Germinal center (tissue), 1 donor: ENCODE results near the gene VWCE.

Experiments
- DNase-seq: peaks from one replicate; pipeline ENCODE4 v3.0.0; 2012; ENCODE audit warnings: mixed read lengths, low spot score

The VWCE gene

DNA sequence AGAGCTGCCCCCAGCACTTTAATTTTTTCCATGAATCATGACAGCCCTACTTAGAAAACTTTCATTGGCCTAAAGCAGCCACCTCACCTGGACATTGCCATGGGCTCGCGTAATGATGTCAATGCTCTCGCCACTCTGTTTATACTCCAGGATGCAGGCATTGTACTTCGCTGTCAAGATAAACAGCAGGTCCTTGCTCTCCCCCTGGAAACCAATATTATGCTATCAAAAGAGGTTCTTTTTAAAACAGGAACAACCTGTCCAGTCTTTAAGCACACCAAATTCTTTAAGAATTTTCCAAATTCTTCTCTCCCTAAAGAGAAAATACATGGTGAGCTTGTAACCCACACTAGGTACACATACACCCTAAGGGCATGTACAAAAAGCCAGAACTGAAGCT lies 34.8 kb upstream of the VWCE start:
- no peak for DNase-seq

DNA sequence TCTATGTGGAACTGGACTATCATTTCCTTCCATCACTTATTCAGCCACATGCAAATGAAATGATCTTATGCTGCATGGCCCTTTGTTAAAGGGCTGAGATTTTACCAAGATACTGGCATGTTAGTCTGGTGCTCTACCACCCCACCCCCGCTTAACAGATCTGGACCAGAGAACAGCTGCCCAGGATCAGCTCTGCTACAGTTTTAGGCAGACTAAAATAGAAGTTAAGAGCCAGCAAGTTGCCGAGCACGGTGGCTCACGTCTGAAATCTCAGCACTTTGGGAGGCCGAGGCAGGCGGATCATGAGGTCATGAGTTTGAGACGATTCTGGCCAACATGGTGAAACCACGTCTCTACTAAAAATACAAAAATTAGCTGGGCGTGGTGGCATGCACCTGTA lies 33.2 kb upstream of the VWCE start:
- DNase-seq: no peak

DNA sequence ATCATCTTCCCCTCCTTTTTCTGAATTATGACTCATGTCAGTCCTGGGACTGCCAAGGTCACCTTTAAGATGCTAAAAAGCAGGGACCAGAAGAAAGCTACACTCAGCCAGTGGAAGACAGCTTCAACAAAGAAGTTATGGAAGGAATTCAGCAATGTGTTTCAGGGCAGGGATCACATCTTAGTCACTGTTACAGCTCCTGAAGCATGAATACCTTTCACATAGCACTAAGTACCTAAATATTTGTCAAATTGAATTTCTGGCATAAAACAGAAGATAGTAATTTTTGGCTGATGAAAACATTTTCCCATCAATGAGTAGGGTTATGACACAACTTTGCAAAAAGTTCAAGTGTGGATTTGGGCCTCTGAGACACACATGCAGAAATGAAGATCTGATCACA lies 32.6 kb upstream of the VWCE start:
- DNase-seq: no peak

DNA sequence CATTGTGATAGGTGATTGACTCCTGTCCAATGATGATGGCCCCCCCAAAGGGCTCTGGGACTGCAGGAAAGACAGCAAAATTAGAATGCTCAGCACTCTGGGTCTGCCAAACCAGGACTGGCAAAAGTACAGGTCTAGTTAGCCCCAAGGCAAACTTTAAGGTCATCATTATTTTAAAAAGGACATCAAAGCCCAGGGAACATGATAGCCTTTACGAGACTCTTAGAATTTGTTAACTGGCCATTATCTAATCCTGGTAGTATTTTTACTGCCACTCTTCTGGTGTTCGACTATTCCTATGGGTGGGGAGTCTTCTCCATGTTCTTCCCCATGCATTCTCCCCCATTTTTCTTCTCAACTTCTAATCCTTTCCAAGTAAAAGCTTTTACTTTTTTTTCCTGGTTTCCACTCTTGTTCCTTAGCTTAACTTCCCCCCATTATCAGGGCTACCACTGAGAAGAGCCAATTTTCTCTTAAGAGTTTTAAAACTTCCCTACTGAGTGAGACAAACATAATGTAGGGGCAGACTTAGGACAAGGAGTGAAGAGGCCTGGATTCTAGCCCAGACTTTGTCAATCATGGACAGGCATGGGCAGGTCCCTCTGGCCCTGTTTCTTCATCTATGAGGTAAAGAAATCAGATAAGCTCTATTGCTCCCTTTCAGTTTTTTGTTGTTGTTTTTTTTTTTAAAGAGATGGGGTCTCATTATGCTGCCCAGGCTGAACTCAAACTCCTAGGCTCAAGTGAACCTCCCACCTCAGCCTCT lies 30.7 kb upstream of the VWCE start:
- DNase-seq: no peak

DNA sequence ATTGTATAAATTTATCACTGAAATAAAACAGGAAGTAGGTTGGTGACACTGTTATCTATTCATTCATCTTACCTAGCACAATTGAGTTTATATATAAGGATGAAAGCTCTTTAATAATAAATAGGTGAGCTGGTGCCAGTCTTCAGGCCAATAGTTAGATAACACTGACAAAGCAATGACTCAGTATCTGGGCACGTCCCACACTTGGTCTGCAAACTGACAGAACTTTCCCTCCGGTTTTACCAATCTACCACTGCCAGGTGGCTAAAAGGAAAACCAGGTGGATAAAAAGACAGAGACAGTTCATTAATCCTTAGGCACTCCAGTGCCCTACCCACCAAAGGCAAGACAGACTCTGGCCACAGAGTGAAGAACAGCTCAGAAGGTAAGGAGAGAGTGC lies 20.1 kb upstream of the VWCE start:
- no peak for DNase-seq

DNA sequence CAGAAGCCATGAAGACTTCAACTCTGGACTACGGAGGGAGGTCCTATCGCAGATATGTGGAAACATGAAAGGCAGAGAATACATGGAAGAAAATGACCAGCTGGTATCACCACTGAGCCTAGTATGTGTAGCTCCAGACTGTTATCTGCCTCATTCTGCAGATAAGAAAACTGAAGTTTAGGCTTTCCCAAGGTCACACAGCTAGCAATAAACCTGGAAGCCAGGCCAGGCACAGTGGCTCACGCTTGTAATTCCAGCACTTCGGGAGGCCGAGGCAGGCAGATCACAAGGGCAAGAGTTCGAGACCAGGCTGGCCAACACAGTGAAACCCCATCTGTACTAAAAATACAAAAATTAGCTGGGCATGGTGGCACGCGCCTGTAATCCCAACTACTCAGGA lies 15.6 kb upstream of the VWCE start:
- DNase-seq: no peak

DNA sequence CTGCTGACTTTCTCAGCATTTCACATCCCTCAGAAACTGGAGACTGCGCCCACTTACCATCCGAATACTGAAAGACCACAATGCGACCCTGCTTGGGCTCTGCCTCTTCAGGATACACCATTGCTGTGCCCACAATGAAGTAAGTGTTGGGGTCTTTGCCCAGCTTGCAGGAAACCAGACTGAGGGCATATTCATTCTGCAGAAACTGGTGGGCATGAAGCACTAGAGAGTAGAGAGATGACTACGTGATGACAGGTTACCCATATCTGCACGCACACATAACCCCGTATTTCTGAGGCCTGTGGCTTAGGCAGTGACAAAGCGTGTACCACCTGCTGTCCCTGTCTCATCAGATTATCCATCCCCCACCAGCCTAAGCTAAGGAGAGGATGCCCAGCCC lies 14.6 kb upstream of the VWCE start:
- no peak for DNase-seq

DNA sequence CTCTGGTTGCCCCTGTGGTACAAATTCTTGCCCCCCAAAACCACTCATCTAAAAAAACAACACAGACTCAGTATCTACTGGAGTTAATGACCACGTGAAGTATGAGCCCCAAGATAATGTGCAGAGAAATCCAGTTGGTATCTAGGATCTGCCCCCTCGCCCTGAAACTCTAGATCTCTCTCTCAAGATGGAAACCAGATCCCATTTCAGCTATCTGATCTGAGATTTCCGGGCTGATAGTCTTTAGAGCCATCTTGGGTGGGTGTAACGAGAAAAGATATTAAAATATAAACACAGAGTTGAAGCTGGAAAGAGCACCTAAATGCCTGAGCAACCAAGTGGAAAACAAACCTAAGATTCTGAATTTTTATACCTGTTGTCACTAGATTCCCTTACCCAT lies 14.0 kb upstream of the VWCE start:
- no peak for DNase-seq

DNA sequence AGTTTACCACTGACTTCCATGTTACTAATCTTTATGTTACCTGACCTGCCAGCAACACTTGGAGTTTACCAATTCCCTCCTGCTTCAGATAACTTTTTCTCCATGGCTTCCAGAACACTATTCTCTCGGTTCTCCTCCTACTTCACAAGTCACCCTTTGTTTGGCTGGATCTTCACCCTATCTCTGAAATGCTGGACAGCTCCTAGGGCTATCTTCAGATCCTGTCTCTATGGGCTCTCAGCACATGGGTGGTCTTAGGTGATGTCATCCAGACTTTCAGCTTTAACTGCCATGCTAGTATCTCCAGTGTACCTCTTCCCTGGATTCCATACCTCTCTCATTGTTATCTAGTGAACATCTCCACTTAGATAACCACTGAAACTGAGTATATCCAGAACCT lies 12.2 kb upstream of the VWCE start:
- no peak for DNase-seq

DNA sequence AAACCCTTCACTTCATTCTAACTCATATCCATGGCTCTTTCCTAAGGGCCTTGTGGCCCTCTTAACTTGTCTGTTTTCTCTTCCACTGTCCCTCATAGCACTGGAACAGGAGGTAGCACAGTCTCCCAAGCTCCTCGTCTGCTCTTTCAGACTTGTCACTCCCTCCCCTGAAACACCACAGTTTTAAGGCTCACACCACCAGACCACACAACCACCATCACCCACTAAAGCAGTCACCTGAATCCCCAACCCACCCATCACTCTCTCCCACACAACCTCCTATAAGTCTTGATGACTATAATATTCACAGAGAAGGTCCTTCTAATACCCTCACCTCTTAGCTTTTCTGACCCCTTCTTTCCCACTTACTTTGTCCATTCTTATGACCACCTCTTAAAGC lies 11.1 kb upstream of the VWCE start:
- no peak for DNase-seq

DNA sequence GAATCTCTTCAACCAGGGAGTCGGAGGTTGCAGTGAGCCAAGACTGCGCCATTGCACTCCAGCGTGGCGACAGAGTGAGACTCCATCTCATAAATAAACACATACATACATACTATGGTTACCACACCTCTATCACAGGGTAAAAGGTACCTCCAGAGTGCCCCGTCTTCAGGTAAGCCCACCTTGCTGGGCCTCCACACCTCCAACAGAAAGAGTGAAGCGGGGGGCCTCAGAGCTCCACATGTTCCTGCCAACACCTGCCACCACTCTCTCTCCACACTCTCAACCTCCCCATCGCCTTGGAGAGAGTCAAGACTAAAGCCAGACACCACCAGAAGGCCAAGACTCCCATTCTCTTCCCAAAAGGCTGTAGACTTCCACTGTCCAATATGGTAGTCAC lies 10.3 kb upstream of the VWCE start:
- DNase-seq: no peak

DNA sequence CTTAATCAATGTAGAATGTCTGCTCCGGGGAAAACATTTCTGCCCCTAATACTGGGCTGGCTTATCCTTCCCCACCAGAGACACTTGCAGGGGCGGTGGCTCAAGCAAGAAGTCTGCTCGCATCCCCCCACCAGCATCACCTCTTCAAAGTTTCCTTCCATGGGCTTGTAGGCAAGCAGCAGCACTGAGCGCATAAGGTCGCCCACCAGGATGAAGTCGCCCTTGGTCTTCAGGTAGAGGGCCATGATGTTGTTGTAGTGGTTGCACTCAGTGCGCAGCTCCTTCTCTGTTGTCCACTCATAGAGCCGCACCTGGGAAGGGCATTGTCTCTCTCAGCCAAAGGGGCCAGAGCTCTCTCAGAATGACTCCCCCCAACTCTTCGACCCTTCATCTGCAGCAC lies 8.6 kb upstream of the VWCE start:
- DNase-seq: no peak

DNA sequence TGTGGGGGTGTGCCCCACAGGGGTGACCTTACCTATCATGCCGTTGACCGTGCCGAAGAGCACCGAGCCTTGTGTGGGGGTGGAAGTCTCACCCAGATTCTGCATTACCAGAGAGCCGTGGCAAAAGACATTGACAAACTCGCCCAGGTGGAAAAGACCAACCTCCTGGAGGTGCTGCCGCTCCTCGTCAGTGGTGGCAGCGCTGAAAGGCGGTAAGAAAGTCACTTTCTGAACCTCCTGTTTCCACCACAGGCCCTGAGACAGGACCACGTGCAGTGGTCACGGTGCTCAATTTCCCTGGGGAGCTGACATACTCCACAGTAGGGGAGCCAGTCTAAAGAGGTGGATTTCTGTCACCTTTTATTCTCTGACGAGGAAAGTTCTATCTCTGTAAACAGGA lies 7.4 kb upstream of the VWCE start:
- DNase-seq: no peak

DNA sequence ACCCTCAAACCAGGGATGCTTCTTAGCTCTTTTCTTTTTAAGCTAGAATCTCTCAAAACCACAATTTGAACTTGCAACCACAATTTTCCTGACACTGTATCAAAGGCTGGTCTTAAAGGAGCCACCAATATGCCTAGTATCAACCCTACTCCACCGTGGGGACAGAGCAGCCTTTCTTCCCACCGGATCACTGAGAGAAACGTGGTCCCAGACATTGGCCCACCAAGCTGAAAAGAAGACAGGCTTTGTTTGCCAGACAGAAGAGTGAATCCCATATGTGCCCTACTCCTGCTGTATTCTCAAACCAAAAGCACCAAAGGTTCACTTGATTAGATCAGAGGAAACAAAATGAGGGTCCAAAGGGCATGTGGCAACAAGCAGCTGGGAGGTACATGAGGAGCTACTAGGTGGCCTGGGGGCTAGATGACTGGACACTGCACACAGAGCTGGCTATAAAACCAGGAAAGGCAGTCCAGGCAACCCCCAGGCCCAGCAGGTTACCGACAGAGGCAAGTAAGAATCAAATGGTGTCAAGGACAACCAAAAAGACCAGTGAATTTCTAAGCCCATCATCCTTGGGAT lies 3.6 kb upstream of the VWCE start:
- DNase-seq: no peak

DNA sequence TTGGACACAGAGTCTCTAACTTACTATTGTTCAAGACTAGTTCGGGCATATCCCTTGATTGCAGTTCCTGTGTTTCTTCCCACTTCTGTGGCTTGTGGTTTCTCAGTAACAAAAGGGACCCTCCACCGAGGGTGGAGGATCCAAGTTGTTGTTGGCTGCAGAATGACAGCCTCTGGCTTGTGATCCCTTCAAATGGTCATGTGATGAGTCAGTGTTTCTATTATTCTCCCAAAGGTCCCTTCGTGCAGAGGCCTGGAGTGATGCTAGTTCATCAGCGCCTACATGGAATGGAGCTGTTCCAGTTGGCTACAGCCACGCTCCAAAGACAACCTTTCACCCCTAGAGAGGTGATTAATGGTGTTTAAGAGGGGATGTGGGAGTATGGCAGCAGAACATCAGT lies 2.6 kb upstream of the VWCE start:
- DNase-seq: no peak

DNA sequence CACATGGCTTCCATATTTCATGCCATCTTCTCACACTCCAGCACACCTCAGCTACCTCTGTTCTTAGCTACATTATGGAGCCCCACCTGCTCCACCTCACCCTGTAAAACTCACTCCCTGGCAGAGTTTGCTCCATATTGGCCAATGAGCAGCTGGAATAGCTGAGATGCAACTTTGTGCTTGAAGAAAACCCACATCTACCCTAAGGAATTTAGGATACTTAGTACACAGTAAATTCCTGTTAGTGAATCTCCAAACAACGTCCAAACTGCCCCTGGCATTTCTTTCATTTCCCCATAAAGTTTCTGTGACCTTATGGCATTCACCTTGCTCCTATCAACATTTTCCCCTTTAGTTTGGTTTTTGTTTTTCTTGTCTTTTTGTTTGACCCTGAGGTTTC lies 2.2 kb upstream of the VWCE start:
- DNase-seq: no peak

DNA sequence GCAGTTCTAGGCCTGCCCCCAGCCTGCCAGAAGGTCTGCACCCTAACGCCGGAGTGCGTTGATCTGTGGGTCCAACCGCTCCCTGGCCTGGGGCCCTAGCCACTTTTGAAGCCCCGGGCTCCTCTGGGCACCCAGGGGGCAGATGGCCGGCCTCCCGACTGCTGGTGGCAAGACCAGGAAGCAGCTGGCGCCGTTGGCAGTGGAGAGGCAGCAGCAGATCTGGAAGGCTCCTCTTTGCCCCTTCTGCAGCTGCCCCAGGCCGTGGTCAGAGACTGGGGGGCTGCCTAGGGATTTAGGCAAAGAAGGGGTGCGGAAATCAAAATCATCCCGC lies 445 bp upstream of the VWCE start:
- no peak for DNase-seq

DNA sequence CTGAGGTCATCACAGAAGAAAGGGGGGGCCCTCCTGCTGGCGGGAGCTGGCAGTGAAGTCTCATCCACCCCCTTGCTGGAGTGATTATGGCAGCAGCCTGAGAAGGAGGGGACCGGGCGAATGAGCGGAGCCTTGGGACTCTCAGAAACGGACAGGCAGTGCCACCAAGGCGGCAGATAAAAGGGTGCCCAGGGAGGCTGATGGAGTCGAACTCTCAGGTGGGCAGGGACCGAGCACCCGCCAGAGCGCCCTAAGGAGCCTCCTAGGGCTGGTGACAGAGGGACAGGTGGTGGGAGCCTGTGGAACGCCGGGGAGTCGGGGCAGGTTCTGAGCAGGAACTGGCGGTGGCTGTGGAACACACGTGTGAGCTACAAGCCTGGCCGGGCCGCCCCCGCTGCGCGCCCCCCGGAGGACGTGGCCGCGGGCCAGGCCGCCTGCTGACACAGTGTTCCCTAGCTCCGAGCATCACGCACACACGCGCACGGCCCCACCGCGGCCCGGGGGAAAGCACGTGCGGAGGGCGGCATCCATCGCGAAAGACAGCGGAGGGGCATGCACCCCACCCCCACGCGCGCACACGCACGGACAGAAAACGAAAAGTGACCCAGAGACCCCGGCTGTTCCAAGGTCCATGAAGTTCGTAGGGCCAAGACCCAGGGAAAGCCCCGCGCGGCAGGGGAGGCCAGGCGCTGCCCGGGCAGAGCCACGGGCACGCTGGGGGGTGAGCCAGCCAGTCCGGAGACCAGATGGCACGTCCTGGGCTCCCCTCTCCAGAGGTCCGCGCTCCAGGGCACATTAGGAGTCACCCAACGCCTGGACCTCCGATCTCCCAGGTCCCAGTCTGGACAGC lies 1.0 kb downstream of the VWCE start:
- DNase-seq: peak; percentile 43

DNA sequence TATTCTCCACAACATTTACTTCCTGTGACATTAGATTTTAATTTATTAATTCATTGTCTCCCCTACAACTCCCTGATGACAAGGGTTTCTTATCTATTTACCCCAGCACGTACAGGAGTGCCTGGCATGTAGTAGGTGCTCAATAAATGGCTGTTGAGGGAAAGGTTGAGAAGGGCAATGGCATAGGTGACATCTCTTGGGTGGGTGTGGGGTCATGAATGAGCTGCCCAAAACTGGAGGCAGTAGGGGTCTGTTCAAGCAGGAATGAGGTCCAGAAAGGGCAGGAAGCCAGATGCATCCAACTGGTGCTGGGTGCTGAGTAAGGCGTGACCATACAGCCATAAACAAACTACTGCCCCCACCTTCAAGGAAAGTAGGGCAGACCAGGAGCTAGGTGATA lies 2.8 kb downstream of the VWCE start:
- DNase-seq: no peak

DNA sequence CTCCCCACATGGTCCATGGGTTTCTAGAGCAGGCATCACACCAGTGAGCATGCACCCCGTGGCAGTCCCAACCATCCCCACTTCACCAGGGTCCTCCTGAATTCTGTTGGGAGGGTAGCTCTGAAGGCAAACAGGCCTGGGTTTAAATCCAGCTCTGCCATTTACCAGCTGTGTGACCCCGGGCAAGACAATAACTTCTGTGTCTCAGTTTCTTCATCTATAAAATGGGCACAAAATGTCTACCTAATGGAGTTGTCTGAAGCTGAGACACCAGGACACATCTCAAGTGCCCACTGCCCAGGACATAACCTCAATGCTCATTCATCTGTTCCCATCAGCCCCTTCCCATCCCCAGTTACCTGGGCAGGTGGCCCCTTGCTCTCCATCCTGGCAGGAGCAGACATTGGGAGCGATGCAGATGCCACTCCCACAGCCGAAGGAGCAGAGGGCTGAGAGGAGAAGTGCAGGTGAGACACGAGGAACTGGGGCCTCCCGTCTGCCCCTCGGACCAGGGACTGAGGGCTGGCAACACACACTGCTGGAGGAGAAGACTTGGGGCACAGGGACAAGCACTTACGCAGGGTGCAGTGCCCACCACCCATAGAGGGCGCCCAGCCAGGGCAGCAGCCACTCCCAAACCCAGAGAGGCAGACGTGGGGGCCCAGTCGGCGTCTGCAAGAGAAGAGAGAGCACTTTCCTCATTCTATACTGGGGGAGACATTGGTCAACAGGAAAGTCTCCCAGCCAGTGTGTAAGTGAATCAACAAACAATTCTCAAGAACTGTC lies 4.0 kb downstream of the VWCE start:
- DNase-seq: peak; percentile 12

DNA sequence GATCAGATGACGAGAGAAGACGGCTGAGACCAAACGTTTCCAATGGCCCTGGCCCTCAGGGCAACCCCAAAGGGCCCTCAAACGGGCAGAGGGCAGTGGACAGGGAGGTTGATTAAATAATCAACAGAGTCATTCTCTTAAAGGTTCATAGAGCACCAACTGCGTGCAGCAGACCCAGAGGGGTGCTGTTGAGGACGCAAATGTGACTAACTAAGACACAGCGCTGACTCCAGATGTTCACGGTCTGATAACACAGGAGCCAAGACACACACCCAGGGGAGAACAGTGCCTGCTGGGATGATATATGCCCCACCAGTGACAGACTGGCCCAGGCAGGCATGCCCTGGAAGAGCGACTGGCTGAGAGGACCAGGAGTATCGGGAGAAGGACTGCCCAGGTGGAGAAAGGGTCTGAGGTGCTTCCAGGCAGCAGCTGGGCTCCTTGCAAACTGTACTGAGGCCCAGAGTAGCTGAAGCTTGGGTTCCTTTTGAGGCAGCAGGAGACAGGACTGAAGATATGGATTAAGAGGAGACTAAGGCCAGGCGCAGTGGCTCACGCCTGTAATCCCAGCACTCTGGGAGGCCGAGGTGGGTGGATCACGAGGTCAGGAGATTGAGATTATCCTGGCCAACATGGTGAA lies 7.7 kb downstream of the VWCE start:
- DNase-seq: no peak

DNA sequence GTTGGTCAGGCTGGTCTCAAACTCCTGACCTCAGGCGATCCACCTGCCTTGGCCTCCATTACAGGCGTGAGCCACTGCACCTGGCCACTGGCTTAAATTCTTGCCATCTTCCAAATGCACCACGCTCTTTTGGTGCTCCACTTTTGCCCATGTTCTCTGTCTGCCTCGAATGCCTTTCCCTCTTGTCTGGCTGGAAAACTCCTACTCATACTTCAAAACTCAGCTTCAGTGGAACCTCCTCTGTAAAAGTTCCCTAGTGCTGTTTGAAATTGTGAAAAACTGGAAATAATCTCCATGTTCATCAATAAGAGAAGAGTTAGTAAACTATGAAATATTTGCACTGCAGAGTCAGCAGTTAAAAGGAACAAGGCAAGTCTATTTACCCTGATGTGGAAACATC lies 11.5 kb downstream of the VWCE start:
- no peak for DNase-seq
